ENCODE data around the gene FOLR2. TPM values are rescaled to one million over a fixed set of nuclear protein-coding genes. Genes with fewer than 3 reads are reported as not detected.
A peak's percentile ranks its signal among the peaks of the same experiment; 100 is the strongest.
"Not testable (repeated sequence)": the region's sequence is repeated elsewhere in the genome, so short reads cannot be mapped to it uniquely, and the experiment has no call there.

The FOLR2 gene
- total RNA-seq (2014; rRNA removed; shearing (Covaris generic)): not detected in 2 replicates

GRCh38 chr11:72216638-72217037 lies at the start of gene FOLR2:
TSS of gene FOLR2 (plus strand) at chr11:72216794. CDS start at chr11:72218585, 1,791 bp downstream.
- no peak for DNase-seq (ENCODE audit: low spot score)

- DNase-seq (ENCODE audit: low spot score): not testable (repeated sequence)
Measured at GRCh38 chr11:72169046-72169555, 47.5 kb upstream of the FOLR2 start.

GRCh38 chr11:72169754-72170153 lies 46.8 kb upstream of the FOLR2 start:
- not testable (repeated sequence) for DNase-seq (ENCODE audit: low spot score)

GRCh38 chr11:72172043-72172442 lies 44.6 kb upstream of the FOLR2 start:
- not testable (repeated sequence) for DNase-seq (ENCODE audit: low spot score)

GRCh38 chr11:72173291-72173690 lies 43.3 kb upstream of the FOLR2 start:
- DNase-seq (ENCODE audit: low spot score): no peak

GRCh38 chr11:72174302-72175070 lies 42.1 kb upstream of the FOLR2 start:
- no peak for DNase-seq (ENCODE audit: low spot score)

- no peak for DNase-seq (ENCODE audit: low spot score)
Measured at GRCh38 chr11:72177656-72178055, 38.9 kb upstream of the FOLR2 start.

- no peak for DNase-seq (ENCODE audit: low spot score)
Measured at GRCh38 chr11:72179049-72179803, 37.4 kb upstream of the FOLR2 start.

- DNase-seq (ENCODE audit: low spot score): no peak
Measured at GRCh38 chr11:72179804-72180396, 36.7 kb upstream of the FOLR2 start.

- DNase-seq (ENCODE audit: low spot score): not testable (repeated sequence)
Measured at GRCh38 chr11:72180892-72181552, 35.6 kb upstream of the FOLR2 start.

- DNase-seq (ENCODE audit: low spot score): not testable (repeated sequence)
Measured at GRCh38 chr11:72181553-72181958, 35.0 kb upstream of the FOLR2 start.

- no peak for DNase-seq (ENCODE audit: low spot score)
Measured at GRCh38 chr11:72188267-72188666, 28.3 kb upstream of the FOLR2 start.

GRCh38 chr11:72189455-72190250 lies 26.9 kb upstream of the FOLR2 start:
- DNase-seq (ENCODE audit: low spot score): no peak

GRCh38 chr11:72190631-72191071 lies 25.9 kb upstream of the FOLR2 start:
- no peak for DNase-seq (ENCODE audit: low spot score)

GRCh38 chr11:72191961-72192381 lies 24.6 kb upstream of the FOLR2 start, which contains the start of gene FOLR1:
TSS of gene FOLR1 (plus strand) at chr11:72192140. CDS start at chr11:72192174, 34 bp downstream.
- DNase-seq (ENCODE audit: low spot score): peak; percentile 25

- no peak for DNase-seq (ENCODE audit: low spot score)
Measured at GRCh38 chr11:72195518-72196270, 20.9 kb upstream of the FOLR2 start.

- not testable (repeated sequence) for DNase-seq (ENCODE audit: low spot score)
Measured at GRCh38 chr11:72201445-72201844, 15.1 kb upstream of the FOLR2 start.

- no peak for DNase-seq (ENCODE audit: low spot score)
Measured at GRCh38 chr11:72202571-72202970, 14.0 kb upstream of the FOLR2 start.

- no peak for DNase-seq (ENCODE audit: low spot score)
Measured at GRCh38 chr11:72203163-72203562, 13.4 kb upstream of the FOLR2 start.

GRCh38 chr11:72204886-72205285 lies 11.7 kb upstream of the FOLR2 start:
- DNase-seq (ENCODE audit: low spot score): no peak
